H1 (cell line): ENCODE measurements around the gene ZBTB37. TPM values are rescaled to one million over a fixed set of nuclear protein-coding genes. Genes with fewer than 3 reads are reported as not detected.

Experiments used
- ATF2 ChIP-seq: IDR thresholded peaks from 2 replicates; pipeline ENCODE4 v1.6.1; 2012; ENCODE audit warnings: low read length, inconsistent platforms
- BCL11A ChIP-seq, 2 experiments: IDR thresholded peaks; one replicate each; pipeline ENCODE4 v1.6.1; 2011; ENCODE audit warnings: low read depth in 2 of 2, low read length in 2 of 2, mild to moderate bottlenecking in 2 of 2
- SIX5 ChIP-seq: IDR thresholded peaks from 2 replicates; pipeline ENCODE4 v1.6.1; 2011; ENCODE audit warnings: mild to moderate bottlenecking, low read depth, low read length
- polyA plus RNA-seq, 7 experiments: library from polyadenylated mRNA; depleted of rRNA in 3 of 7; stranded (reverse) in 5 of 7; unstranded in 2 of 7; fragments of >200 nt in 5 of 7; fragments of 200-250 nt in 2 of 7; gene quantifications; 1 replicate in 5 of 7; 2 replicates in 1 of 7; 4 replicates in 1 of 7; pipeline versions ENCODE4 v1.2.1 to v1.2.3, GENCODE V29; 2011 to 2013; ENCODE audit warnings: missing spikeins in 2 of 7, mixed read lengths in 2 of 7
- total RNA-seq: library from RNA; stranded (reverse); fragmentation: NEBNext Ultra II Directional; extraction: Animal tissue kit (Norgen Biotek cat#: 25700); gene quantifications from 2 replicates; pipeline ENCODE4 v1.2.1, GENCODE V29; 2021

ZBTB37 gene
- total and polyA plus RNA-seq, 2 of the 8 experiments (the other 6 are each of a cell fraction or from before 2014, with no cell fraction given) = 1.7 to 12.5 TPM

GRCh38 chr1:173913111-173913510 lies 44.9 kb downstream of the ZBTB37 start (continued):
- TF ChIP-seq ATF2 (no peak), SIX5 (no peak), BCL11A (IDR thresholded peaks at IDR 0.05; ENCODE audit: low read depth in 2 of 2, low read length in 2 of 2) (no peak)
